ENCODE results near the gene IL20RB.
A peak's percentile ranks its signal among the peaks of the same experiment; 100 is the strongest.
"Not testable (repeated sequence)": the region's sequence is repeated elsewhere in the genome, so short reads cannot be mapped to it uniquely, and the experiment has no call there.

The IL20RB gene

GRCh38 chr3:136988651-136989050 is 30.9 kb downstream of the IL20RB start:
- DNase-seq = no peak

- no peak for DNase-seq
Observed at GRCh38 chr3:136989781-136990524, 32.2 kb downstream of the IL20RB start.

- DNase-seq = no peak
Observed at GRCh38 chr3:136990826-136991225, 33.0 kb downstream of the IL20RB start.

- DNase-seq = no peak
Observed at GRCh38 chr3:136992115-136992514, 34.3 kb downstream of the IL20RB start.

GRCh38 chr3:136994772-136995516 is 37.2 kb downstream of the IL20RB start:
- DNase-seq = peak; percentile 66

- DNase-seq = no peak
Observed at GRCh38 chr3:136995652-136996051, 37.9 kb downstream of the IL20RB start.

GRCh38 chr3:137000039-137000438 is 42.3 kb downstream of the IL20RB start:
- DNase-seq = no peak

GRCh38 chr3:137007376-137007775 is 49.6 kb downstream of the IL20RB start:
- DNase-seq = not testable (repeated sequence)

GRCh38 chr3:137008131-137008530 is 50.3 kb downstream of the IL20RB start:
- DNase-seq = no peak

- DNase-seq = no peak
Observed at GRCh38 chr3:137008976-137009375, 51.2 kb downstream of the IL20RB start.

GRCh38 chr3:137010137-137010536 is 52.4 kb downstream of the IL20RB start:
- DNase-seq = no peak

GRCh38 chr3:137011153-137011552 is 53.4 kb downstream of the IL20RB start:
- DNase-seq = no peak

GRCh38 chr3:137012097-137012501 is 54.3 kb downstream of the IL20RB start:
- DNase-seq = no peak

GRCh38 chr3:137013951-137014688 is 56.3 kb downstream of the IL20RB start:
- peak; percentile 89 for DNase-seq

GRCh38 chr3:137017316-137017715 is 59.5 kb downstream of the IL20RB start:
- not testable (repeated sequence) for DNase-seq

- no peak for DNase-seq
Observed at GRCh38 chr3:137020315-137020714, 62.5 kb downstream of the IL20RB start.

- no peak for DNase-seq
Observed at GRCh38 chr3:137020888-137021287, 63.1 kb downstream of the IL20RB start.

GRCh38 chr3:137024348-137024747 is 66.6 kb downstream of the IL20RB start:
- DNase-seq = no peak

- no peak for DNase-seq
Observed at GRCh38 chr3:137026701-137027100, 68.9 kb downstream of the IL20RB start.

GRCh38 chr3:137032465-137033120 is 74.8 kb downstream of the IL20RB start:
- DNase-seq = peak; percentile 75

- DNase-seq = peak; percentile 9
Observed at GRCh38 chr3:137035631-137036030, 77.8 kb downstream of the IL20RB start.

- DNase-seq = no peak
Observed at GRCh38 chr3:137039570-137039969, 81.8 kb downstream of the IL20RB start.

GRCh38 chr3:137041251-137041650 is 83.5 kb downstream of the IL20RB start:
- DNase-seq = no peak
